D341Med (cell line): ENCODE data around the gene CDA.
"Not testable (repeated sequence)": the region's sequence is repeated elsewhere in the genome, so short reads cannot be mapped to it uniquely, and the experiment has no call there.

Experiments used
- DNase-seq: peaks from one replicate; pipeline ENCODE4 v3.0.0; 2012; ENCODE audit warnings: low spot score

The CDA gene

DNA sequence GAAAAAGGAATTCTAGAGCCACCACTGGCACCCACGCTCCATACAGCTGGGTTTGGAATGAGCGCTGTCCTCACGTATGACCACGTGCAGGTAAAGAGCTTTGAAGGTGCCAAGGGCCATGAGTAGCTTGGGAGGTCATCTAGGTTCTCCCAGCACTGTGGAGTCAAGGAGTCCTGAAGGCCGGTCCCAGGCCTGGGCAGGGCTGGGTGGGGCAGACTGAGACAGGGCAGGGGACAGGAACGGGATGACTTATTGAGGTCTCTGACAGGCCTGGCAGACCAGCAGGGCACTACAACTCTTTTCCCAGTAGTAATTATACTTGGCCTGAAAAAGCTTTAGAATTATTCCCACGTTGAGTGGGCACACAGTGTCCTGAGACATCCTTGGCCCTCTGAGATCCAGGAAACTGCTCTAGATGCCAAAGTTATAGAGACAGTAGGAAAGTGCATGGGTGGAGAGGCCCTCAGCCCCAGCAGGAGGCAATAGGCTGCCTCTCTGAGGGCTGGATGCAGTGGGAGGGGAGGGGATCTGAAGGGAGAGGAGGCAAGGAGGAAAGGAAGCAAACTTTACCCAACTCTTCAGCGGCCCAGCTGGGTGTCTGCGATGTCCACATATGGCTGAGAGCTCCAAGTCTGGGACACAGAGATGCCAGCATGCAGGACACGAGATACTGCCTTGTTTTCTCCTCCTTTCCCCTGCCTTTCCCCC lies 1.8 kb upstream of the CDA start:
- DNase-seq: no peak

GRCh38 chr1:20587661-20588053 lies 1.2 kb upstream of the CDA start:
- DNase-seq: no peak

GRCh38 chr1:20589331-20590278 lies 708 bp downstream of the CDA start:
- no peak for DNase-seq

- no peak for DNase-seq
Measured at GRCh38 chr1:20590306-20590777, 1.4 kb downstream of the CDA start.

DNA sequence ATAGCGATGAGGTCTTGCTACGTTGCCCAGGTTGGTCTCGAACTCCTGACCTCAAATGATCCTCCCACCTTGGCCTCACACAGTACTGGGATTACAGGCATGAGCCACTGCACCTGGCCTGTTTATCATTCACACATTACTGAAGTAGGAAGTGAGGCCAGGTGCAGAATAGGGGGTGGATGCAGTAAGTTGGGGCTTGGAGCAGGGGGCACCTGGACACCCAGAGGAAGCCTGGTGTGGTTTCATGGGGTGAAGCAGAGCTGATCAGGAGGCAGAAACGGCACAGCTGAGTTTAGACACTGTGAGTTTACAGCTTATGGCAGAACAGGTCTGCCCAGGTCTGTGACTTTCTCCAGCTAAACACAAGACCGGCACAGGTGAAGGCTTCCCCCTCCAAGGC lies 4.9 kb downstream of the CDA start:
- DNase-seq: no peak

DNA sequence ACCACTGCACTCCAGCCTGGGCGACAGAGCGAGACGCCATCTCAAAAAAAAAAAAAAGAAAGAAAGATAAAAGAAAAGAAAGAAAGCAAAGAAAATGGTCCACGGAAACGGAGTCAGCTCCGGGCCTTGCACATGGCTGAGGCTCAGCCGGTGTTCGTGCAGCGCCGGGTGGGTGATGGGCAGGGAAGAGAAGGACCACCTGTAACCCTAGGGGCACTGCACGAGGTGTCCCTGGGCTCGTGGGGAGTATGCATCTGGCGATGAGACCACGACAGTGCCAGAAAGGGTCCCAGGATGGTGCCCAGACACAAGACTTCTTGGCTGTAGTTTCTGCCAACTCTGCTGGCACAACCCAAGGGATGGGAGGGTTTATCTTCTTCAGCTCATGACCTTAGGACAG lies 5.8 kb downstream of the CDA start:
- DNase-seq: no peak

DNA sequence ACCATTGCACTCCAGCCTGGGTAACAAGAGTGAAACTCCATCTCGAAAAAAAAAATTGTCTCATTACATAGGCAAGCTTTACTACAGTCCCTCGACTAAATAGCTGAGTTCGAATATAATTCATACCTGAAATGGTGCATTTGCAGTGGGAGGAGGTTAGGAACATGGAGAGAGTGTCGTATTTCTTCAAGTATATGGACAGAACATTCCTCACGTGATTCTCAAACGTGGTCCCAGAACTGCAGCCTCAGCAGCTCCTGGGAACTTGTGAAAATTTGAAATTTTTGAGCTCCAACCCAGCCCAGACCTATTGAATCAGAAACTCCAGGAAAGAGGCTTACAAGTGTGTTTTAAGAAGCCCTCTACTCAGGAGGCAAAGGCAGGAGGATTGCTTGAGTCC lies 7.2 kb downstream of the CDA start:
- no peak for DNase-seq

DNA sequence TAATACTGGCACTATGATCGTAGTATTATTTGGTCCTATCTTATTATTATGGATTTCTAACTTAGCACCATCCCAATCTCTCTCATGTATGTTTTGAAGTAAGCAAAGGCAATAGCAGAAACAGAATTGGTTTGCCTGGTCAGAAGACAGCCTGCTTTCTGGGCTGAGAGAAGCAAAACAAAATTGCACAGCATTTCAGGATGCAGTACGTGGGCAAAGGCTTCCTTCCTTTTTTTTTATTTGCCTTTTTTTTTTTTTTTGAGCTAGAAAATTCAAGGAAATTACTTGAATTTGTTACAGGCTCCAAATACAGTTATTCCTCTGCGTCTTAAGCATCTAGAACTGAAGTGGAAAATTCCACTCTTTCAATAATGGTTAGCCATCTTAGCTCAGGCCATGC lies 8.8 kb downstream of the CDA start:
- DNase-seq: no peak

DNA sequence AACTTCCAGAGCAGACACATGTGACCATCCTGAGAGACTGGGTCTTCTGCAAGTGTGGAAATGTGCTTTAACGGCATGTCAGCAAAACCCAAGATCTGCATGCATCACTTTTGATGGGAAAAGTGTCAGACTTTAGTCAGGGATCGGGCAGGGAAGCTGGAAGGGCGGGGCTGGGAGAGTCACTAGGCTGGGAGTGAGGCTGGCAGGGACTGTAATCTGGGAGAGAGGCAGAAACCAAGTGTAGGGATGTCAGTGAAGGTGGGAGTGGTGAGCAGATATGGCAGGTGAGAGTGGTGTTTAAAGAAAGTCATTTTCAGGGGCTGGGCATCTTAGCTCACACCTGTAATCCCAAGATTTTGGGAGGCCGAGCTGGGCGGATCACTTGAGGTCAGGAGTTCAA lies 11.3 kb downstream of the CDA start:
- no peak for DNase-seq

DNA sequence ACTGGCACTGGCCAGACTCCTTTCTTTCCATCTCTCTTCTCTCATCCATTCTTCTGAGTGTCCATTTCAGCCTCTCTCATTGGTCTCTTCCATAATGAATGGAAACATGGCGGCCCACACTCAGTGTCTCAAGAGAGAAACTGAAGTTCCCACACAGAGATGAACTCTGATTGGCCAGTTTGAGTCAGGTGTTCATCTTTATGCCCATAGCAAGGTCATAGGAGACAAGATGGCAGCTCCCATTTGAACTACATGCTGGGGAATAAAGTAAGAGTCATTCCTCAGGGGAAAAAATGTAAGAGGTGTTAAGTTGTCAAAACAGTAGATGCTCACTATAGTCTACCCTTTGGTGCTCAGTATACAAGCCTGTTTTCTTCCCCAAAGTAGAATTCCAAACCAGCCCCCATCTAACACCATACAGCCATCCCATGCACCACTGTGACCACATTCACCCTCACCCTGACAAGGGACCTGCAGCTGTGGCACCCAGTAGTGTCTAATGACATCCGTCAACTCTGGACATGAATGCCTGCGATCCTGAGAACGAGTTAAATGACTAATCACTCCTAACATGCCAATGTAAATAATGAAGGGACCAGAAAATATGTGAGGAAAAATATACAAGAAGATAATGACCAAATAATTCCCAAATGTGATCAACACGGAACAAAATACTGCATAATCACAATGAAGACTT lies 12.4 kb downstream of the CDA start:
- DNase-seq: no peak

- no peak for DNase-seq
Measured at GRCh38 chr1:20602851-20603450, 14.1 kb downstream of the CDA start.

GRCh38 chr1:20603504-20604464 lies 14.9 kb downstream of the CDA start:
- DNase-seq: no peak

- no peak for DNase-seq
Measured at GRCh38 chr1:20604678-20605077, 15.8 kb downstream of the CDA start.

GRCh38 chr1:20606801-20607570 lies 18.1 kb downstream of the CDA start:
- not testable (repeated sequence) for DNase-seq

DNA sequence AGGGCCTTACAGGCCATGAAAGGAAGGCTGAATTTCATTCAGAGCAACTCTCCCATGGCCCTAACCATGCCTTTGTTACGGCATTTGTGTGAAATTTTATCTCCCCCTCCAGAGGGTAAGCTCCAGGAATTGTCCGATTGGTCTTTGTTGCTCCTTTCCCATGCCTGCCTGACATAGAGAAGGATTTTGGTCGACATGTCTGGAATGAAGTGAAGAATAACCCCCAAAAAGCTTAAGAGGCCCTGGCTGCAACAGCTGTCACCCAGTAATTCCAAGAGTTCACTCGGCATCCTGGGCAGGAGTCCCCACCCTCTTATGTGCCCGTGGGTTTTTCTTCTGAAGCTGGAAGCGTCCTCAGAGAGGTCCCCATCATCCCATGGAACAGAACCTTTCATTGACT lies 20.6 kb downstream of the CDA start:
- no peak for DNase-seq

GRCh38 chr1:20610970-20611369 lies 22.1 kb downstream of the CDA start:
- DNase-seq: no peak

DNA sequence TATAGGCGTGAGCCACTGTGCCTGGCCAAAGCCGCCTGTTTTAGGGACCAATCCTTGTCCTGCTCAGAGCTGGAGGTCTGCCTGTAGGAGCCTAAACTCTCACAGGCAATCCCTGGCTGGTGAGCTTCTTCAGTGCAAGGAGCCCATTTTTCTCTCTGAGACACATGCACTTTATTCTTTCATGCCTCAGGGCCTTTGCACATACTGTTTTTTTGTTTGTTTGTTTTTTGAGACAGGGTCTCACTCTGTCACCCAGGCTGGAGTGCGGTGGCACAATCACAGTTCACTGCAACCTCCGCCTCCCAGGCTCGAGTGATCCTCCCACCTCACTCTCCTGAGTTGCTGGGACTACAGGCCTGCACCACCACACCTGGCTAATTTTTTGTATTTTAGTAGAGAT lies 22.8 kb downstream of the CDA start:
- DNase-seq: no peak

GRCh38 chr1:20612221-20612746 lies 23.4 kb downstream of the CDA start:
- DNase-seq: no peak

DNA sequence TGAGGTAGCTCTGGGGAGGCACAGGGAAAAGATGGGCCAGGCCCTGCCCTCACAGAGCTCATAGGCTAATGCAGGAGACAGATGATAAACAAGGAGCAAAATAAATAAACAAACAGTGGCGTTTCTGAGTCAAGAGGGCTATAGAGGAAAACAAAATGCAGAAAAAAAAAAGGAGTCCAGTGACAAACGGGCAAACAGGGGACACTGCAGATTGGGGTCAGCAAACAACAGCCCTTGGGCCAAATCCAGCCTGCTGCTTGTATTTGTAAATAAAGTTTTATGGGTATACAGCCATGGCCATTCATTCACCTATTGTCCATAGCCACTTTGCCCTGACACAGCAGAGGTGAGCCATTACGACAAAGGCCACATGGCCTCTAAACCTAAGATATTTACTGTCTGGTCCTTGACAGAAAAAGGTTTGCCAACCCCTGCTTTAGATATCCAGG lies 25.3 kb downstream of the CDA start:
- DNase-seq: no peak
